Measurements from ENCODE around the gene ANP32E.
A peak's percentile ranks its signal among the peaks of the same experiment; 100 is the strongest.
"Not testable (repeated sequence)": the region's sequence is repeated elsewhere in the genome, so short reads cannot be mapped to it uniquely, and the experiment has no call there.

The ANP32E gene

GRCh38 chr1:150256554-150257341, 20.8 kb upstream of the ANP32E start:
- peak; percentile 68 for DNase-seq

- DNase-seq = no peak
These were observed 20.3 kb upstream of the ANP32E start for GRCh38 chr1:150256198-150256553.

GRCh38 chr1:150249936-150250335, 14.0 kb upstream of the ANP32E start:
- DNase-seq = no peak

GRCh38 chr1:150243003-150243402, 7.1 kb upstream of the ANP32E start:
- no peak for DNase-seq

GRCh38 chr1:150237746-150238145, 1.8 kb upstream of the ANP32E start:
- DNase-seq = no peak

- DNase-seq = not testable (repeated sequence)
These were observed 1.3 kb upstream of the ANP32E start for GRCh38 chr1:150237176-150237575.

- DNase-seq = no peak
These were observed 745 bp upstream of the ANP32E start for GRCh38 chr1:150236614-150237100.

- DNase-seq = no peak
These were observed 539 bp downstream of the ANP32E start for GRCh38 chr1:150235294-150235851.

GRCh38 chr1:150234566-150235293, 1.2 kb downstream of the ANP32E start:
- DNase-seq = peak; percentile 87

- DNase-seq = no peak
These were observed 1.7 kb downstream of the ANP32E start for GRCh38 chr1:150234309-150234565.

GRCh38 chr1:150233359-150234308, 2.3 kb downstream of the ANP32E start:
- peak; percentile 52 for DNase-seq

- not testable (repeated sequence) for DNase-seq
These were observed 3.0 kb downstream of the ANP32E start for GRCh38 chr1:150232921-150233320.

GRCh38 chr1:150228246-150228645, 7.7 kb downstream of the ANP32E start:
- not testable (repeated sequence) for DNase-seq

GRCh38 chr1:150227228-150227627, 8.7 kb downstream of the ANP32E start:
- DNase-seq = no peak

GRCh38 chr1:150226486-150226885, 9.4 kb downstream of the ANP32E start:
- no peak for DNase-seq

GRCh38 chr1:150225546-150225945, 10.4 kb downstream of the ANP32E start:
- no peak for DNase-seq

- DNase-seq = no peak
These were observed 10.9 kb downstream of the ANP32E start for GRCh38 chr1:150224983-150225382.

GRCh38 chr1:150221552-150221951, 14.4 kb downstream of the ANP32E start:
- no peak for DNase-seq

- DNase-seq = not testable (repeated sequence)
These were observed 20.1 kb downstream of the ANP32E start for GRCh38 chr1:150215855-150216254.

- DNase-seq = not testable (repeated sequence)
These were observed 21.7 kb downstream of the ANP32E start for GRCh38 chr1:150214099-150214756.

- peak; percentile 93 for DNase-seq
These were observed 22.5 kb downstream of the ANP32E start for GRCh38 chr1:150213170-150214098.

All from NCI-H526 treated with DMSO at 0.1 percent for 48 hours (cell line).